GM12878 (cell line): ENCODE data around the gene GTF2IRD1. TPM values are rescaled to one million over a fixed set of nuclear protein-coding genes. Genes with fewer than 3 reads are reported as not detected.

Source experiments
- ATAC-seq: fragments of 200-7000 bp; cut with Tn5 transposase; 3 replicates; pipeline ENCODE4 v1.9.1; 2020; ENCODE audit warnings: mild to moderate bottlenecking, moderate library complexity
- BruUV-seq: library from RNA; stranded (reverse); fragments of 400-500 nt; replicated peaks from 2 replicates; lab custom pipeline; 2021; lab: Mats Ljungman, UMichigan
- CTCF ChIA-PET: fragments of 300-600 bp; sonication (Branson Sonifier 250); formaldehyde crosslinking; extraction: SDS; loops from one replicate; lab custom pipeline; 2021; ENCODE audit warnings: inconsistent platforms; lab: Yijun Ruan, JAX
- POLR2A ChIA-PET: fragments of 350-600 bp; formaldehyde crosslinking; extraction: SDS; loops from one replicate; lab custom pipeline; 2021; ENCODE audit warnings: inconsistent platforms; lab: Charles Lee
- RAD21 ChIA-PET: fragments of 300-600 bp; sonication (Branson Sonifier 250); formaldehyde crosslinking; loops from one replicate; lab custom pipeline; 2023; ENCODE audit warnings: antibody characterized with exemption; ENCODE audit not compliant: unreplicated experiment; lab: Charles Lee
- SMC1A ChIA-PET: fragments of 300-600 bp; sonication (Branson Sonifier 250); formaldehyde crosslinking; loops from one replicate; lab custom pipeline; 2023; ENCODE audit not compliant: unreplicated experiment, uncharacterized antibody; lab: Charles Lee
- DNase-seq: peaks from one replicate; pipeline ENCODE4 v3.0.0-alpha.2; 2011; ENCODE audit warnings: low read depth, low spot score
- FAIRE-seq: peaks from 3 replicates; lab custom pipeline; 2011; peaks lifted over from hg19 to GRCh38; lab: Jason Lieb, UNC
- H2AFZ ChIP-seq: 2 replicates; pipeline ENCODE4 v1.6.0; 2011; ENCODE audit warnings: low read depth, low read length, control low read depth; ENCODE audit not compliant: control insufficient read depth
- H3K27ac ChIP-seq: 2 replicates; pipeline ENCODE4 v1.5.1; 2011; ENCODE audit warnings: control low read depth; ENCODE audit not compliant: control insufficient read depth, insufficient read depth
- H3K27me3 ChIP-seq, 2 experiments: replicated peaks in 1 of 2; 2 replicates each; pipeline versions ENCODE4 v1.6.0 to v1.6.1; 2011; ENCODE audit warnings: low read length in 1 of 2; ENCODE audit not compliant: control insufficient read depth in 2 of 2, insufficient read depth in 2 of 2
- H3K36me3 ChIP-seq, 2 experiments: 2 replicates each; pipeline ENCODE4 v1.5.1; 2011; ENCODE audit warnings: low read length in 1 of 2; ENCODE audit not compliant: control insufficient read depth in 2 of 2, insufficient read depth in 2 of 2
- H3K4me1 ChIP-seq: 2 replicates; pipeline ENCODE4 v1.6.1; 2011; ENCODE audit warnings: mild to moderate bottlenecking, low read length, moderate library complexity, mixed read lengths; ENCODE audit not compliant: control insufficient read depth, insufficient read depth
- H3K4me2 ChIP-seq: 2 replicates; pipeline ENCODE4 v1.6.0; 2011; ENCODE audit warnings: control low read depth; ENCODE audit not compliant: control insufficient read depth, insufficient read depth
- H3K4me3 ChIP-seq: fragments of 200-600 bp; sonication (generic); 2 replicates; pipeline ENCODE4 v1.5.1; 2016
- H3K79me2 ChIP-seq: 2 replicates; pipeline ENCODE4 v1.6.0; 2011; ENCODE audit warnings: low read length; ENCODE audit not compliant: control insufficient read depth, insufficient read depth
- H3K9ac ChIP-seq: 2 replicates; pipeline ENCODE4 v1.8.0; 2011; ENCODE audit warnings: low read length, control low read depth, mixed read lengths; ENCODE audit not compliant: control insufficient read depth, insufficient read depth
- H3K9me3 ChIP-seq: replicated peaks from 3 replicates; pipeline ENCODE4 v1.5.1; 2011; ENCODE audit warnings: mild to moderate bottlenecking, low read length; ENCODE audit not compliant: control insufficient read depth, insufficient read depth
- H4K20me1 ChIP-seq: 2 replicates; pipeline ENCODE4 v1.6.0; 2011; ENCODE audit not compliant: control insufficient read depth, insufficient read depth
- BCL3 ChIP-seq: IDR thresholded peaks from 2 replicates; pipeline ENCODE4 v1.6.1; 2011; ENCODE audit warnings: borderline replicate concordance, low read depth, mild to moderate bottlenecking, moderate library complexity, low read length; ENCODE audit not compliant: insufficient read depth, poor library complexity, severe bottlenecking
- BRCA1 ChIP-seq: IDR thresholded peaks from 2 replicates; pipeline ENCODE4 v1.6.1; 2011; ENCODE audit warnings: low read depth, low read length, improper control_type of control experiment
- E2F4 ChIP-seq: IDR thresholded peaks from 2 replicates; pipeline ENCODE4 v1.6.1; 2012; ENCODE audit warnings: low read depth, low read length, improper control_type of control experiment
- HCFC1 ChIP-seq: fragments of 150-350 bp; IDR thresholded peaks from 2 replicates; pipeline ENCODE4 v1.6.1; 2014; ENCODE audit warnings: low read length
- MEF2A ChIP-seq: IDR thresholded peaks from 2 replicates; pipeline ENCODE4 v1.6.1; 2011; ENCODE audit warnings: low read depth, mild to moderate bottlenecking, low read length, moderate library complexity; ENCODE audit not compliant: insufficient read depth
- PAX5 ChIP-seq: IDR thresholded peaks from 2 replicates; pipeline ENCODE4 v1.6.1; 2011; ENCODE audit warnings: low read depth, low read length, borderline replicate concordance
- PML ChIP-seq: IDR thresholded peaks from 2 replicates; pipeline ENCODE4 v1.6.1; 2012; ENCODE audit warnings: low read length, inconsistent platforms
- RBBP5 ChIP-seq: fragments of 200-600 bp; sonication (generic); conservative IDR thresholded peaks from 2 replicates; pipeline ENCODE4 v1.6.1; 2016
- ZBED1 ChIP-seq: IDR thresholded peaks from 2 replicates; pipeline ENCODE4 v1.6.1; 2016; ENCODE audit warnings: borderline replicate concordance
- ZNF207 ChIP-seq: fragments of 450-650 bp; IDR thresholded peaks from 2 replicates; pipeline ENCODE4 v1.6.1; 2014; ENCODE audit warnings: antibody characterized with exemption, mild to moderate bottlenecking, borderline replicate concordance
- WGBS: methylation state at CpG from one replicate; pipeline ENCODE4 v1.1.6; 2016; ENCODE audit warnings: low lambda C conversion rate; ENCODE audit not compliant: insufficient replicate concordance, insufficient coverage; ENCODE audit errors: missing lambda C conversion rate; 5-methylcytosine and 5-hydroxymethylcytosine counted together
- in situ Hi-C: fragments of 300-500 bp; cut with MboI; formaldehyde crosslinking; loops from 9 replicates; pipeline ENCODE4 v1.14.3; 2018; ENCODE audit warnings: mixed read lengths
- intact Hi-C: fragments of 100-400 bp; cut with micrococcal nuclease; formaldehyde crosslinking; loops from one replicate; pipeline ENCODE4 v1.14.2; 2022; ENCODE audit not compliant: unreplicated experiment
- polyA plus RNA-seq, 11 experiments: library from polyadenylated mRNA; depleted of rRNA in 4 of 11; unstranded in 6 of 11; stranded (reverse) in 5 of 11; fragments of >200 nt; fragmentation: Nextera tagmentation in 4 of 11; fragmentation: Illumina TruSeq in 1 of 11; extraction: Ambion mirVana in 4 of 11; extraction: Trizol in 1 of 11; gene quantifications; 1 replicate in 1 of 11; 2 replicates in 10 of 11; pipeline versions ENCODE4 v1.2.1 to v1.2.3, GENCODE V29; 2011 to 2016; ENCODE audit warnings: inconsistent platforms in 2 of 11, missing spikeins in 2 of 11, low read depth in 1 of 11
- total RNA-seq, 4 experiments: library from RNA; depleted of rRNA in 3 of 4; stranded (reverse); fragments of >200 nt in 3 of 4; fragmentation: Illumina TruSeq in 1 of 4; extraction: Trizol in 1 of 4; gene quantifications; 2 replicates each; pipeline versions ENCODE4 v1.2.1 to v1.2.3, GENCODE V29; 2013 to 2021
- TF ChIP-seq, protein P1 (sequence below): IDR thresholded peaks from 2 replicates; pipeline ENCODE4 v1.6.1; 2011; ENCODE audit warnings: borderline replicate concordance, low read depth, mild to moderate bottlenecking, moderate library complexity, mixed read lengths, low read length; ENCODE audit not compliant: insufficient read depth; ENCODE audit errors: extremely low read length
- TF ChIP-seq, protein P2 (sequence below): fragments of 450-650 bp; formaldehyde crosslinking; IDR thresholded peaks from 2 replicates; pipeline ENCODE4 v1.4.0; 2022; ENCODE audit warnings: mild to moderate bottlenecking, moderate library complexity
- TF ChIP-seq, protein P3 (sequence below): fragments of 150-350 bp; IDR thresholded peaks from 2 replicates; pipeline ENCODE4 v1.6.1; 2016; ENCODE audit warnings: low read depth, low read length

Gene GTF2IRD1
- total and polyA plus RNA-seq, 10 of the 15 experiments (the other 5 are each of a cell fraction or from before 2014, with no cell fraction given) = 0.48 to 3.0 (median 1.3) TPM

DNA sequence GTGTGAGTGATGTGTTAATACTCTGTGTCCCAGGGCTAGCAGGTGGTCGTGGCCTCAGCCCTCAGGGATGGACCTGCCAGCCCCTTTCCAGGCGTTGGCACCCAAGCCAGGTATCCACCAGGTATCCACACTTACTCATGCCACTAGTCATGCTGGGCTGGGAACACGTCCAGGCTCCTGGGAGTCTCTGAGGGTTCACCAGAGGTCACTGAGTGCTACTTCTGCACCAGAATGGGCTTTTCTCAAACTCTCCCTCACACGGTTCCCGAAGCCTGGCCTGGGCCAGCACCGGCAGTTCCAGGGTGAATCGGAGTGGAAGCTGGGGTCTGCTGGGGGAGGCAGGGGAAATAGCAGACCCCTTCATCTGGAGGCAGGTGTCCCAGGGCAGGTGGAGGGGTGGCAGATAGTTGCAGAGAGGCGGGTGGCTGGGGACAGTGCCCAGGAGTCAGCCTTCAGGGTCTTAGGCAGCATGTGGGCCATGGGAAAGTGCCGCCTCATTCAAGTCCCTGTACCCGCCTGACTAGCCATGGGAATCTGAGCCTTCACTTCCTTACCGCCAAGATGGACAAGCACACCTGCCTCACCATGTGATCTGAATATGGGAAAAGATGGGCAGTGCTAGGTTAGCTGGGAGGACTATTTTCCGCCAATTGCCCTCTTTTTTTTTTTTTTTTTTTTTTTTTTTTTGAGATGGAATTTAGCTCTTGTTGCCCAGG is 108.3 kb downstream of the GTF2IRD1 start:
- no peaks in the 10 kb centered on the region for H3K4me1 ChIP-seq
- ATAC-seq (no peak), FAIRE-seq (no peak), DNase-seq (no peak)
- CTCF ChIA-PET = interaction anchor here (0.6 kb wide), 1 partner anchor 581 kb away, joined by 3 read pairs; no protein-coding TSS in a partner anchor
- H3K4me2 ChIP-seq = no peak overlapping the region
- BruUV-seq = no TSS peak
- H3K4me3 ChIP-seq = no peak overlapping the region
- in situ Hi-C loops = loop anchor here (25.0 kb wide), 1 partner anchor 125 kb away; no protein-coding TSS in a partner anchor
- POLR2A ChIA-PET = interaction anchor here (0.7 kb wide), 1 partner anchor 194 kb away, joined by 3 read pairs; no protein-coding TSS in a partner anchor
- no peak overlapping the region for H3K27ac ChIP-seq
- no peaks in the 10 kb centered on the region for H3K9me3 ChIP-seq
- H3K9ac ChIP-seq = no peak overlapping the region
- SMC1A ChIA-PET = interaction anchor here (1.3 kb wide), 1 partner anchor 144 kb away, joined by 3 read pairs; no protein-coding TSS in a partner anchor
- no peak overlapping the region for H2AFZ ChIP-seq
- H3K27me3 ChIP-seq = no peaks in the 10 kb centered on the region
- H4K20me1 ChIP-seq = no peaks in the 10 kb centered on the region
- intact Hi-C loops = no loop called here
- H3K36me3 ChIP-seq = no peaks in the 10 kb centered on the region
- H3K79me2 ChIP-seq = no peaks in the 10 kb centered on the region
- RAD21 ChIA-PET = no interaction called here
- WGBS = 58% methylated on average over 12 of the region's 12 CpGs
- TF ChIP-seq, protein P1, sequence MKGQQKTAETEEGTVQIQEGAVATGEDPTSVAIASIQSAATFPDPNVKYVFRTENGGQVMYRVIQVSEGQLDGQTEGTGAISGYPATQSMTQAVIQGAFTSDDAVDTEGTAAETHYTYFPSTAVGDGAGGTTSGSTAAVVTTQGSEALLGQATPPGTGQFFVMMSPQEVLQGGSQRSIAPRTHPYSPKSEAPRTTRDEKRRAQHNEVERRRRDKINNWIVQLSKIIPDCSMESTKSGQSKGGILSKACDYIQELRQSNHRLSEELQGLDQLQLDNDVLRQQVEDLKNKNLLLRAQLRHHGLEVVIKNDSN = no peak
- TF ChIP-seq BCL3 (no peak), ZBED1 (no peak), ZNF207 (no peak), PML (no peak), MEF2A (no peak), RBBP5 (no peak), HCFC1 (no peak), PAX5 (no peak), BRCA1 (no peak), E2F4 (no peak)
- TF ChIP-seq, protein P2, sequence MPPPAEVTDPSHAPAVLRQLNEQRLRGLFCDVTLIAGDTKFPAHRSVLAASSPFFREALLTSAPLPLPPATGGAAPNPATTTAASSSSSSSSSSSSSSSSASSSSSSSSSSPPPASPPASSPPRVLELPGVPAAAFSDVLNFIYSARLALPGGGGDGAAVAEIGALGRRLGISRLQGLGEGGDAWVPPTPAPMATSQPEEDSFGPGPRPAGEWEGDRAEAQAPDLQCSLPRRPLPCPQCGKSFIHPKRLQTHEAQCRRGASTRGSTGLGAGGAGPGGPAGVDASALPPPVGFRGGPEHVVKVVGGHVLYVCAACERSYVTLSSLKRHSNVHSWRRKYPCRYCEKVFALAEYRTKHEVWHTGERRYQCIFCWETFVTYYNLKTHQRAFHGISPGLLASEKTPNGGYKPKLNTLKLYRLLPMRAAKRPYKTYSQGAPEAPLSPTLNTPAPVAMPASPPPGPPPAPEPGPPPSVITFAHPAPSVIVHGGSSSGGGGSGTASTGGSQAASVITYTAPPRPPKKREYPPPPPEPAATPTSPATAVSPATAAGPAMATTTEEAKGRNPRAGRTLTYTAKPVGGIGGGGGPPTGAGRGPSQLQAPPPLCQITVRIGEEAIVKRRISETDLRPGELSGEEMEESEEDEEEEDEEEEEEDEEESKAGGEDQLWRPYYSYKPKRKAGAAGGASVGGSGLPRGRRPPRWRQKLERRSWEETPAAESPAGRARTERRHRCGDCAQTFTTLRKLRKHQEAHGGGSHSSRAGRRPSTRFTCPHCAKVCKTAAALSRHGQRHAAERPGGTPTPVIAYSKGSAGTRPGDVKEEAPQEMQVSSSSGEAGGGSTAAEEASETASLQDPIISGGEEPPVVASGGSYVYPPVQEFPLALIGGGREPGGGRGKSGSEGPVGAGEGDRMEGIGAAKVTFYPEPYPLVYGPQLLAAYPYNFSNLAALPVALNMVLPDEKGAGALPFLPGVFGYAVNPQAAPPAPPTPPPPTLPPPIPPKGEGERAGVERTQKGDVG = no peak
- TF ChIP-seq, protein P3, sequence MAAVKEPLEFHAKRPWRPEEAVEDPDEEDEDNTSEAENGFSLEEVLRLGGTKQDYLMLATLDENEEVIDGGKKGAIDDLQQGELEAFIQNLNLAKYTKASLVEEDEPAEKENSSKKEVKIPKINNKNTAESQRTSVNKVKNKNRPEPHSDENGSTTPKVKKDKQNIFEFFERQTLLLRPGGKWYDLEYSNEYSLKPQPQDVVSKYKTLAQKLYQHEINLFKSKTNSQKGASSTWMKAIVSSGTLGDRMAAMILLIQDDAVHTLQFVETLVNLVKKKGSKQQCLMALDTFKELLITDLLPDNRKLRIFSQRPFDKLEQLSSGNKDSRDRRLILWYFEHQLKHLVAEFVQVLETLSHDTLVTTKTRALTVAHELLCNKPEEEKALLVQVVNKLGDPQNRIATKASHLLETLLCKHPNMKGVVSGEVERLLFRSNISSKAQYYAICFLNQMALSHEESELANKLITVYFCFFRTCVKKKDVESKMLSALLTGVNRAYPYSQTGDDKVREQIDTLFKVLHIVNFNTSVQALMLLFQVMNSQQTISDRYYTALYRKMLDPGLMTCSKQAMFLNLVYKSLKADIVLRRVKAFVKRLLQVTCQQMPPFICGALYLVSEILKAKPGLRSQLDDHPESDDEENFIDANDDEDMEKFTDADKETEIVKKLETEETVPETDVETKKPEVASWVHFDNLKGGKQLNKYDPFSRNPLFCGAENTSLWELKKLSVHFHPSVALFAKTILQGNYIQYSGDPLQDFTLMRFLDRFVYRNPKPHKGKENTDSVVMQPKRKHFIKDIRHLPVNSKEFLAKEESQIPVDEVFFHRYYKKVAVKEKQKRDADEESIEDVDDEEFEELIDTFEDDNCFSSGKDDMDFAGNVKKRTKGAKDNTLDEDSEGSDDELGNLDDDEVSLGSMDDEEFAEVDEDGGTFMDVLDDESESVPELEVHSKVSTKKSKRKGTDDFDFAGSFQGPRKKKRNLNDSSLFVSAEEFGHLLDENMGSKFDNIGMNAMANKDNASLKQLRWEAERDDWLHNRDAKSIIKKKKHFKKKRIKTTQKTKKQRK = no peak
